C4-2B (cell line): ENCODE data around the gene GAL3ST1.
"Not testable (repeated sequence)": the region's sequence is repeated elsewhere in the genome, so short reads cannot be mapped to it uniquely, and the experiment has no call there.

Experiments used
- ZFX ChIP-seq: fragments of 450-650 bp; IDR thresholded peaks from 2 replicates; pipeline ENCODE4 v1.6.1; 2017
- TF ChIP-seq, protein P1 (sequence below): fragments of 450-650 bp; conservative IDR thresholded peaks from 2 replicates; pipeline ENCODE4 v1.5.1; 2017; ENCODE audit warnings: mild to moderate bottlenecking

DNA sequence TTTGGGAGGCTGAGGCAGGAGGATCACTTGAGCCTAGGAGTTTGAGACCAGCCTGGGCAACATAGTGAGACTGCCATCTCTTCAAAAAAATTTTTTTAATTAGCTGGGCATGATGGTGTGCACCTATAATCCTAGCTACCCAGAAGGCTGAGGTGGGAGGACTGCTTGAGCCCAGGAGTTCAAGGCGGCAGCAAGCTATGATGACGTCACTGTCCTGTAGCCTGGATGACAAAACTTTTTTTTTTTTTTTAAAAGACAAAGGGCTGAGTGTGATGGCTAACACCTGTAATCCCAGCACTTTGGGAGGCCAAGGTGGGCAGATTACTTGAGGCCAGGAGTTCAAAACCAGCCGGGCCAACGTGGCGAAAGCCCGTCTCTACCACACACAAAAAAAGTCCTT is 45.4 kb upstream of the GAL3ST1 start:
- TF ChIP-seq, protein P1, sequence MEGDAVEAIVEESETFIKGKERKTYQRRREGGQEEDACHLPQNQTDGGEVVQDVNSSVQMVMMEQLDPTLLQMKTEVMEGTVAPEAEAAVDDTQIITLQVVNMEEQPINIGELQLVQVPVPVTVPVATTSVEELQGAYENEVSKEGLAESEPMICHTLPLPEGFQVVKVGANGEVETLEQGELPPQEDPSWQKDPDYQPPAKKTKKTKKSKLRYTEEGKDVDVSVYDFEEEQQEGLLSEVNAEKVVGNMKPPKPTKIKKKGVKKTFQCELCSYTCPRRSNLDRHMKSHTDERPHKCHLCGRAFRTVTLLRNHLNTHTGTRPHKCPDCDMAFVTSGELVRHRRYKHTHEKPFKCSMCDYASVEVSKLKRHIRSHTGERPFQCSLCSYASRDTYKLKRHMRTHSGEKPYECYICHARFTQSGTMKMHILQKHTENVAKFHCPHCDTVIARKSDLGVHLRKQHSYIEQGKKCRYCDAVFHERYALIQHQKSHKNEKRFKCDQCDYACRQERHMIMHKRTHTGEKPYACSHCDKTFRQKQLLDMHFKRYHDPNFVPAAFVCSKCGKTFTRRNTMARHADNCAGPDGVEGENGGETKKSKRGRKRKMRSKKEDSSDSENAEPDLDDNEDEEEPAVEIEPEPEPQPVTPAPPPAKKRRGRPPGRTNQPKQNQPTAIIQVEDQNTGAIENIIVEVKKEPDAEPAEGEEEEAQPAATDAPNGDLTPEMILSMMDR = not testable (repeated sequence)
- not testable (repeated sequence) for TF ChIP-seq ZFX
